HG02759 (cell line): Measurements from ENCODE around the gene RORC.
"Not testable (repeated sequence)": the region's sequence is repeated elsewhere in the genome, so short reads cannot be mapped to it uniquely, and the experiment has no call there.

Experiments used
- ATAC-seq: cut with Tn5 transposase; IDR thresholded peaks from one replicate; pipeline ENCODE4 v1.9.1; 2021; ENCODE audit warnings: mild to moderate bottlenecking, moderate library complexity; ENCODE audit not compliant: unreplicated experiment

RORC gene

DNA sequence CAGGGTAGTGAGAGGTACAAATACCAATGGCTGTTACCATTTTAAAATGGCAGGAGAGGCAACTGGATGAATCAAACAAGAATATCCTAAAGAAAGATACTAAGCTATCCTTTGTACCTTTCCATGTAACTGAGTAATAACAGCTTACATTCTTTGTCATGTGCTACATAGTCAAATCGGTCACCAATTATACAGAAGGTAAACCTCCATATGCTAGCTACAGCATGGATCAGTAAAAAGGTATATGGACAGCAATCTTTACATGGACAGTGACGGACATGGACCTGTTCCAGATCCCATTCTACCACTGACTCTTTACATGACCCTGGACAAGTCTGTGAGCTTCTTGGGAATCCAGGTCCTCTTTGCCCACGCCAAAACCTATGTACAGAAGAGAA is 54.9 kb downstream of the RORC start:
- no peak for ATAC-seq

DNA sequence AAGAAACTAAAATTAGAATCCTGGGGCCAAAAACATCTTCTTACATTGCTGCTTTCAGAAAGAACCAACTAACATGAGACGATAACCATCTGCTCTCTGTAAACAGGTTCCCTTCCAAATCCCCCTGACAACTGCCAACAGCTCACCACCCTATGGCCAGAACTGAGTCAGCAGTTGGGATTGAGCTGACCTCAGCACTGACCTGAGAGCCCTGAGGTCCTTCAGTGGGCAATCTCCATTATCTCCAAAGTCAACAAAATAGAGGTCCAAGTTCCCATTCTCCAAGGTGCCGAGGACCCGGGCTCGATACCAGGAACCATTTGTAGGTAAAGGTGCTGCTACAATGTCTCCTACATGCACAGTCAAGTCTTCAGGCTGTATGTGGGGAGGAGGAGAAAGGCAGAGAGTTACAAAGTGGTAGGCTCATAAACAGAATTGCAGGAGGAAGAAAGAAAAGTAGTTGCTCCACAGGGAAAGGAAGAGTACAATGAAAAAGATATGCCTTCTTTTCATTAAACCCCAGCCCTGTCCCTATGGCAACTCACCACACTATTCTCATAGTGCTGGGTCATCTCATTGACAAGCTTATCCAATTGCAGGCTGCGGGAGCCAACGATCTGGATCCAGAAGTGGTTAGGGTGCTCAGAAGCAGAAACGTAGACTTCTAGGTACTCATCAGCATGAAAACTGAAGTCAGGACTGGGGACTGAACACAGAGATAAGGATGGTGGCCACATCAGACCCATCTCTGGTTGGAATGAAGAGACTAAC is 55.5 kb downstream of the RORC start:
- no peak for ATAC-seq

DNA sequence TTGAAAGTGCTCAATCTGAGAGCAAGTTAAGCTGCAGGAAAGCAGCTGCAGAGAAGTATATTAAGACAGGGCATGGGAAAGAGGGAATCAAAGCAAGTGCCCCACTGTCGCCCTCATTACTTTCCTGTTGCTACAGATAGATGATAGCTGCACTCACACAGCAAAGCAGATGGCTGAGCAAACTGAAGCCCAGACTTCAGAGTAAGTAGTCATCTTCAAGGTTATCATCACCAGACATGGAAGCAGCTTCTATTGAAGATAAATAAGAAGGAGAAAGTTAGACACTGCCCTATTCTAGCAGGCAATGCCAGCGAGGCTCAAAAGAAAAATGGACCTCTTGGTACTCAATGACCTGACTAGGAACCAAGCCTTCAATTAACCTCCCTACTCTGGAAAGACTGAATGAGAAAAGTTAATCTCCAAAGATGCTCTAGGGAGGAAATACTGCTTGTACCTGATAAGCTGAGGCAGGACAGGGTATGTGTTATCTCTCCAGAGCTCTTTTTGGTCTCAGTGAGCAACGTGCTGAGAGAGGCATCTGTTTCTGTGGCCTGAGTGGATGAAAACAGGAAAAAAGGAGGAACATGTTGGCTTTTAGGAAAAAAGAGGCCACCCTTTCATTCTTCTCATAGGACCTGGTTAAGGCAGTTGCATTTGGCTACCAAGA is 57.2 kb downstream of the RORC start:
- no peak for ATAC-seq

DNA sequence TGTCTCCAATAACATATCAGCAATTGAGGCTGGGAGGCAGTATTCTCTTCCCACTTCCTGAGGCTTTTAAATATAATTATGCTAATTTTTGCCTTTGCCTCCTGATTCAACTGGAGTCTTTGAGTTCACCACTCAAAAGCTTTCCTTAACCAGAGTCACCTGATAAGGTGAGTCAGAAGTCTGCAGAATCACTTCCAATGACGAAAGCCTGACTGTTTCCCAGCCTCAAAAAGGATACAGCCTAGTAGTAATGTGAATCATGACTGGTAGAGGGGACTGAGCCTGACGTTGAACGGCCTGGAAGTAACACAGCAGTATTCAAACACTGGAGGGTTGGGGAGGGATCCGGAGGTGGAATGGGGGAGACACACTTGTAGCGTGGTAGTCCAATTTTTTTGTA is 57.9 kb downstream of the RORC start:
- no peak for ATAC-seq

DNA sequence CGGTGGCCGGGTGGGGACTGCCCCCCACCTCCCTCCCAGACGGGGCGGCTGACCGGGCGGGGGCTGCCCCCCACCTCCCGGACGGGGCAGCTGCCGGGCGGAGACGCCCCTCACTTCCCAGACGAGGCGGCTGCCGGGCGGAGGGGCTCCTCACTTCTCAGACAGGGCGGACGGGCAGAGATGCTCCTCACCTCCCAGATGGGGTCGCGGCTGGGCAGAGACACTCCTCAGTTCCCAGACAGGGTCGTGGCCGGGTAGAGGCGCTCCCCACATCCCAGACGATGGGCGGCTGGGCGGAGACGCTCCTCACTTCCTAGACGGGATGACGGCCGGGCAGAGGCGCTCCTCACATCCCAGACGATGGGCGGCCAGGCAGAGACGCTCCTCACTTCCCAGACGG is 62.3 kb downstream of the RORC start:
- not testable (repeated sequence) for ATAC-seq

DNA sequence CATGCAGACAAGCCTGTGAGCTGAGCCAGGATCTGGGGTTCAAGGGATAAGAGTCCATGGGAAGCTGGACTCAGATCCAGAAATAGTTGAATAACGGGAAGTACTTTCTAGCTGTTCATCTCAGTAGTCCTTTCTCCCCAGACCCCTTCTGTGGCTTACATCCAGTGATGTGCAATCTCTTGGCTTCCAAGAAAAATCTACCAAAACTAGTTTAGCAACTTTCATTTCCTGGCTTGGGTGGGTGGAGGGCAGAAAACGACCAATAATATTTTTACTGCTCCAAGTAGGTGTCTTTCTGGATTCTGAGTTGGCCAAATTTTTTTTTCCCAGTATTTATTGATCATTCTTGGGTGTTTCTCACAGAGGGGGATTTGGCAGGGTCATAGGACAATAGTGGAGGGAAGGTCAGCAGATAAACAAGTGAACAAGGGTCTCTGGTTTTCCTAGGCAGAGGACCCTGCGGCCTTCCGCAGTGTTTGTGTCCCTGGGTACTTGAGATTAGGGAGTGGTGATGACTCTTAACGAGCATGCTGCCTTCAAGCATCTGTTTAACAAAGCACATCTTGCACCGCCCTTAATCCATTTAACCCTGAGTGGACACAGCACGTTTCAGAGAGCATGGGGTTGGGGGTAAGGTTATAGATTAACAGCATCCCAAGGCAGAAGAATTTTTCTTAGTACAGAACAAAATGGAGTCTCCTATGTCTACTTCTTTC is 63.1 kb downstream of the RORC start:
- ATAC-seq, result not testable (repeated sequence)

DNA sequence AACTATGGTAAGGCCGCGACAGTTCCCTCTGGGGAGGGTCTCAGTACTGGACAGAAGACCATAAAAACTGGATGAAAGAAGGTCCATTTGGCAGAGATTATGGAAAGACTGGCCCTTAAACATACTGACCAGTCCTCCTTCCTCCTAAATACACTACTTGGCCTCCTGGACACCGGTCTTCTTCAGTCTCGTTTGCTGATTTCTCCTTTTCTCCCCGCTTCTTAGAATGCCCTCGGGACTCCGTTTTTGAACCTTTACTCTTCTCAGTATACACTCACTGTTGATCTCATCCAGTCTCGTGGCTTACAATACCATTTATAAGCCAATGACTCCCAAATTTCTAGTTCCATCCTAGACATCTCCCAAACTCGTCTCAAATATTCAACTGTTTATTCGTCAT is 67.6 kb downstream of the RORC start:
- ATAC-seq, result no peak

DNA sequence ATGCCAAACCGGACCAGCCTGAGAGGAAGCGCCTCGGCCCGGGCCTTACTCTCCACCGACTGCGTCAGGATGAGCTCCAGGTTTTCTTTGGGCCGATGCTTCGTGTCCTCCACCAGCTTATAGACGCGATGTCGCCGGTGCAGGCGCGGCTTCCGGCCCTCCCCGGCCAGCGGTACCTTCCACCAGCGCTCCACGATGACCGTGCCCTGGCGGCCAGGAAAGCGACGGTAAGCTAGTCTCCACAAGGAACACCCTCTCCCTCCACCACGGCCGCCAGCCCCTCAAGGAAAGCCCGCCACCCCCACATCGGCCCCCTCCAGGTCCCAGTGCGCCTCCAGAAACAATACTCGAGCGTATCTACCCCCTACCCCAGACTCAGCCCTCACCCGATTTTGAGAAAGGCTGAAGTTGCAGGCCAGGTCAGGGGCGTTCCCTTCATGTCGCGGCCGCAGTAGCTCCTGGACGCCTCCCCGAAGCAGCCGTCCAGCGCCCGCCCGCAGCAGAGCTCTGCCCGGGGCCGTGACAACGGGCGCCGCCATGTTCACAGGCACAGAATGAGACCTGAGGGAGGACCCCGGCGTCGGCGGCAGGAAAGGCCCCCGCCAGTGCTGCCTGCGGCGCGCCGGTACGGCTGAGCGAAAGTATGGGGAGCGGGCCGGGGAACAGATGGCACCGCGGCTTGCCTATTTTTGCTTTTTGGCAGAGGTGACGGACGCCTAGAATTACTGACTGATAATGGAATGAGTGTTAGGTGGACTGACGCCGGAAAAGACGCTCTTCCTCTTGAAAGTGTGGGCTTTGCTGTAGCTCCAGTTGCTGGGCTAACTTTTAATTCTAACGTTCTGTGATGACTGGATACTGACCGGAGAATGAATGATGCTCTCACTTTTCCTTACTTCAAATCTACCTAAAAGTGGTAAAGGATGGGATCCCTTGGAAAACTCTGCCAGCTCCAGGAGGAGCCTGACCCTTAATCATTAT is 68.4 kb downstream of the RORC start, which contains the start of gene MRPL9:
TSS of gene MRPL9 (minus strand) at position 556 of the 981 bp plus-strand sequence. CDS start at position 539, 17 bp downstream.
- peak; percentile 98 for ATAC-seq

DNA sequence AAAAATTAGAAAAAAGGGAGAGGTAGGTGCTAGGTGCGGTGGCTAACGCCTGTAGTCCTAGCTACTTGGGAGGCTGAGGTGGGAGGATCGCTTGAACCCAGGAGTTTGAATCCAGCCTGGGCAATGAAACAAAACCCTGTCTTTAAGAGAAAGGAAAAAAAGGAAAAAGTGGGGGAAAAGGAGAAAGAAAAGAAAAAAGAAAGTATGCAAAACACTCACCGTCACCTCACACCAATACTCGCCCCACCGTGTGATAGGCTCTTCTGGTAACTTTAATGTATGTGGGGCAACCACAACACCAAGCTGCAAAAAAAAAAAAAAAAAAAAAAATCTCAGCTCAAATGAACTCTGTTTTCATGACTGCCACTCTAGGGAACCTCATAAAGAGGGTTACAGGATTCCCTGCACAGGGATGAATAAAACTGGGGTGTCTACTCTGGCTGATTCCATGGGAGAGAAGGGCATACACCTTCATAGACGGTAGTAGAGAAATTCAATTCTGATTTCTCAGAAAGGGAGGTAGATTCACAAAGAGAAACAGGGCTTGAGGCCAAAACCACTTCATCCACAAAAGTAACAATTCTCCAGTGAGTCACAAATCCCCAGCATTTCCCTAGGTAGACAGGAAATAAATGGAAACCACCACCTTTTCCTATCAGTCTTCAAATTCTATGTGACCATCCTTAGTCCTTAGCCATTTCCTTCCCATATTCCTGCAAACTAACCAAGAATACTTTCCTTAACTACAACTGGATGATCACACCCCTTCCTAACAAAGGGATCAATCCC is 70.8 kb downstream of the RORC start:
- no peak for ATAC-seq

DNA sequence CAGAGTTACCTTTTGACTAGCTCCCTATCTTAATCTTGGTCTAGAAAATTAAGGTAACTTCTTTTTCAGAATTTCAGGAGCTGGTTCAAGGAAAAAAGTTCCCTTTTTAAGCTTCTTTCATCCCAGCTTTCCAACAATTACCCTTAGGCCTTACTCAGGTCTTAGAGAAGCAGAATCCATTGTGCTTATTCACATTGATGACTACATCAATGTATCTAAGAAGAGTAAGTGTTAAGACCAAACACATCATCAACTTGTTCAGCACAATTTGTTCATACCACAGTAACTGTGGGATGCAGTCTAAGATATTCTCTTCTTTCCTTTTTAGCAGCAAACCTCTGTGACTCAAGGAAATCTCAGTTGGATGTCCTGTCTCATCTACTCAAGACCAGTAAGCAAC is 72.4 kb downstream of the RORC start:
- ATAC-seq, result no peak

DNA sequence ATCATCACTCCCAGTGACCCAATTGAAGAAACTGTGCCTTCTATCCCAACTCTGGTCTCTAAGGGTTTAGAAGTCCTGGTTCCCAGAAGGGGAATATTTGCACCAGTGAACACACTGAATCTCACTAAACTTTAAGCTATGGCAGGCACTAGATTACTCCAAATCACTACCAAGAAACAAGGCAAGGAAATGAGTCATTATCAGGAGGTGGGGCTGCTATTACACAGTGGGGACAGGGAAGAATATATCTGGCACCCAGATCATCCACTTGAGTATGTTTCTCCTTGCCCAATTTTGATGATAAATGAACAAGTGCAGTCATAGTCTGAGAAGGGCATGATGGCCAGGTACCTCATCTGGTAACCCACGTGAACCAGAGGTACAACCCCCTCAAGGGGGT is 75.3 kb downstream of the RORC start:
- no peak for ATAC-seq
